ENCODE data around the gene EIF2A. TPM values are rescaled to one million over a fixed set of nuclear protein-coding genes. Genes with fewer than 3 reads are reported as not detected.
A peak's percentile ranks its signal among the peaks of the same experiment; 100 is the strongest.

The EIF2A gene
- total and polyA plus RNA-seq, 2 of the 13 experiments (the other 11 are each of a cell fraction or from before 2014, with no cell fraction given) = 124 to 139 TPM

DNA sequence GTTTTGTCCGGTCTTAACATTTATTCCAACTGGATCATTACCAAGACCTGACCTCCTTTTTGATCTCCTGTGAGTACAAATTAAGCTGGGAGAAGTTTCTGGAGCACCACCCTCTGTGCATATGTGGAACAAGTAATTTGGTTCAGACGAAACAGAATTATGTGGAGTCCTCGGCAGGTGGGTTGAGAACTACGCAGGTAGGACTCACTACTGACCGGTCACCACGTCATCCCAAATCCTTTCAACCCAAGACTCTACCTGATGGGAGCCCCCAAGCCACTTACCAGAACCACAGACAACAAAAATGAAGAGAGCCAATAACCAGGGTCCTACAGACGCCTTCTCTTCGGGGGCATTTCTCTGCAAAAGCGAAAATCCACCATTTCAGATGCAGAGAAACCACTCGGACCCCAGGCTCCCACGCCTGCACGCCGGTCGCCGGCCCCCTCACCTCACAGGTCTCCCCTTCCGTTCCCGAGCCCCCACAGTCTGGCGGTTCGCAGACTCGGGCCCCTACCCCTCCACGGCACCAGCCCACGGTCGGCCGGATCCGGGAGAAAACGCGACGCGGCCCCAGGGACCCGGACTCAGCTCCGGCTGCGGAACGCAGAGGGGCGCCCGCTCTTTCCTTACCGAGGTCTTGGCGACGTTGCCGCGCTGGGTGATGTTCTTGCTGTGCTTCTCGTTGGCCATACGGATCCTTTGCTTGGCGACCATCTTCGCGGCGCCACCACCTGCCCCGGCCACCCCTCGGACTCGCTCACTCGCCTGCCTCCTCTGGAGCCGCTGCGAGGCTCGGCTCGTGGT, 965 bp upstream of the EIF2A start (continued):
- TF ChIP-seq, protein P1, sequence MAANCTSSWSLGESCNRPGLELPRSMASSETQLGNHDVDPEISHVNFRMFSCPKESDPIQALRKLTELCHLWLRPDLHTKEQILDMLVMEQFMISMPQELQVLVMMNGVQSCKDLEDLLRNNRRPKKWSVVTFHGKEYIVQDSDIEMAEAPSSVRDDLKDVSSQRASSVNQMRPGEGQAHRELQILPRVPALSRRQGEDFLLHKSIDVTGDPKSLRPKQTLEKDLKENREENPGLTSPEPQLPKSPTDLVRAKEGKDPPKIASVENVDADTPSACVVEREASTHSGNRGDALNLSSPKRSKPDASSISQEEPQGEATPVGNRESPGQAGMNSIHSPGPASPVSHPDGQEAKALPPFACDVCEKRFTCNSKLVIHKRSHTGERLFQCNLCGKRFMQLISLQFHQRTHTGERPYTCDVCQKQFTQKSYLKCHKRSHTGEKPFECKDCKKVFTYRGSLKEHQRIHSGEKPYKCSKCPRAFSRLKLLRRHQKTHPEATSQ (CRISPR knock-in tag; IDR thresholded peaks at IDR 0.05; ENCODE audit: borderline replicate concordance) = 0 out of 2 replicates have a peak, but pooled peaks have one; percentile 73
- no peak for TF ChIP-seq ZSCAN21 (CRISPR knock-in tag; IDR thresholded peaks at IDR 0.05; ENCODE audit: borderline replicate concordance)
- TF ChIP-seq, protein P2, sequence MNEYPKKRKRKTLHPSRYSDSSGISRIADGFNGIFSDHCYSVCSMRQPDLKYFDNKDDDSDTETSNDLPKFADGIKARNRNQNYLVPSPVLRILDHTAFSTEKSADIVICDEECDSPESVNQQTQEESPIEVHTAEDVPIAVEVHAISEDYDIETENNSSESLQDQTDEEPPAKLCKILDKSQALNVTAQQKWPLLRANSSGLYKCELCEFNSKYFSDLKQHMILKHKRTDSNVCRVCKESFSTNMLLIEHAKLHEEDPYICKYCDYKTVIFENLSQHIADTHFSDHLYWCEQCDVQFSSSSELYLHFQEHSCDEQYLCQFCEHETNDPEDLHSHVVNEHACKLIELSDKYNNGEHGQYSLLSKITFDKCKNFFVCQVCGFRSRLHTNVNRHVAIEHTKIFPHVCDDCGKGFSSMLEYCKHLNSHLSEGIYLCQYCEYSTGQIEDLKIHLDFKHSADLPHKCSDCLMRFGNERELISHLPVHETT (CRISPR knock-in tag; conservative IDR thresholded peaks at IDR 0.05) = no peak; the same call in 1 of the 2 replicates
- TF ChIP-seq, protein P3, sequence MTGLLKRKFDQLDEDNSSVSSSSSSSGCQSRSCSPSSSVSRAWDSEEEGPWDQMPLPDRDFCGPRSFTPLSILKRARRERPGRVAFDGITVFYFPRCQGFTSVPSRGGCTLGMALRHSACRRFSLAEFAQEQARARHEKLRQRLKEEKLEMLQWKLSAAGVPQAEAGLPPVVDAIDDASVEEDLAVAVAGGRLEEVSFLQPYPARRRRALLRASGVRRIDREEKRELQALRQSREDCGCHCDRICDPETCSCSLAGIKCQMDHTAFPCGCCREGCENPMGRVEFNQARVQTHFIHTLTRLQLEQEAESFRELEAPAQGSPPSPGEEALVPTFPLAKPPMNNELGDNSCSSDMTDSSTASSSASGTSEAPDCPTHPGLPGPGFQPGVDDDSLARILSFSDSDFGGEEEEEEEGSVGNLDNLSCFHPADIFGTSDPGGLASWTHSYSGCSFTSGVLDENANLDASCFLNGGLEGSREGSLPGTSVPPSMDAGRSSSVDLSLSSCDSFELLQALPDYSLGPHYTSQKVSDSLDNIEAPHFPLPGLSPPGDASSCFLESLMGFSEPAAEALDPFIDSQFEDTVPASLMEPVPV (CRISPR knock-in tag; IDR thresholded peaks at IDR 0.05) = peak; percentile 84
- no peak for TF ChIP-seq YEATS2 (CRISPR knock-in tag; IDR thresholded peaks at IDR 0.05; ENCODE audit: borderline replicate concordance)
- TF ChIP-seq, protein P4, sequence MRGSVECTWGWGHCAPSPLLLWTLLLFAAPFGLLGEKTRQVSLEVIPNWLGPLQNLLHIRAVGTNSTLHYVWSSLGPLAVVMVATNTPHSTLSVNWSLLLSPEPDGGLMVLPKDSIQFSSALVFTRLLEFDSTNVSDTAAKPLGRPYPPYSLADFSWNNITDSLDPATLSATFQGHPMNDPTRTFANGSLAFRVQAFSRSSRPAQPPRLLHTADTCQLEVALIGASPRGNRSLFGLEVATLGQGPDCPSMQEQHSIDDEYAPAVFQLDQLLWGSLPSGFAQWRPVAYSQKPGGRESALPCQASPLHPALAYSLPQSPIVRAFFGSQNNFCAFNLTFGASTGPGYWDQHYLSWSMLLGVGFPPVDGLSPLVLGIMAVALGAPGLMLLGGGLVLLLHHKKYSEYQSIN (CRISPR knock-in tag; IDR thresholded peaks at IDR 0.05; ENCODE audit: borderline replicate concordance) = no peak
- TF ChIP-seq IRX3 (CRISPR knock-in tag; IDR thresholded peaks at IDR 0.05; ENCODE audit: borderline replicate concordance, low read depth) = peak; percentile 28; the same call in 1 of the 2 replicates
- TF ChIP-seq ZNF12 (CRISPR knock-in tag; IDR thresholded peaks at IDR 0.05) = no peak
- TF ChIP-seq, protein P5, sequence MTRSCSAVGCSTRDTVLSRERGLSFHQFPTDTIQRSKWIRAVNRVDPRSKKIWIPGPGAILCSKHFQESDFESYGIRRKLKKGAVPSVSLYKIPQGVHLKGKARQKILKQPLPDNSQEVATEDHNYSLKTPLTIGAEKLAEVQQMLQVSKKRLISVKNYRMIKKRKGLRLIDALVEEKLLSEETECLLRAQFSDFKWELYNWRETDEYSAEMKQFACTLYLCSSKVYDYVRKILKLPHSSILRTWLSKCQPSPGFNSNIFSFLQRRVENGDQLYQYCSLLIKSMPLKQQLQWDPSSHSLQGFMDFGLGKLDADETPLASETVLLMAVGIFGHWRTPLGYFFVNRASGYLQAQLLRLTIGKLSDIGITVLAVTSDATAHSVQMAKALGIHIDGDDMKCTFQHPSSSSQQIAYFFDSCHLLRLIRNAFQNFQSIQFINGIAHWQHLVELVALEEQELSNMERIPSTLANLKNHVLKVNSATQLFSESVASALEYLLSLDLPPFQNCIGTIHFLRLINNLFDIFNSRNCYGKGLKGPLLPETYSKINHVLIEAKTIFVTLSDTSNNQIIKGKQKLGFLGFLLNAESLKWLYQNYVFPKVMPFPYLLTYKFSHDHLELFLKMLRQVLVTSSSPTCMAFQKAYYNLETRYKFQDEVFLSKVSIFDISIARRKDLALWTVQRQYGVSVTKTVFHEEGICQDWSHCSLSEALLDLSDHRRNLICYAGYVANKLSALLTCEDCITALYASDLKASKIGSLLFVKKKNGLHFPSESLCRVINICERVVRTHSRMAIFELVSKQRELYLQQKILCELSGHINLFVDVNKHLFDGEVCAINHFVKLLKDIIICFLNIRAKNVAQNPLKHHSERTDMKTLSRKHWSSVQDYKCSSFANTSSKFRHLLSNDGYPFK (CRISPR knock-in tag; IDR thresholded peaks at IDR 0.05; ENCODE audit: borderline replicate concordance) = no peak
